ENCODE measurements around the gene RGMA. TPM values are rescaled to one million over a fixed set of nuclear protein-coding genes. Genes with fewer than 3 reads are reported as not detected.

The RGMA gene
- total RNA-seq, 1 experiment from 2014 or later = 1.3 TPM

DNA sequence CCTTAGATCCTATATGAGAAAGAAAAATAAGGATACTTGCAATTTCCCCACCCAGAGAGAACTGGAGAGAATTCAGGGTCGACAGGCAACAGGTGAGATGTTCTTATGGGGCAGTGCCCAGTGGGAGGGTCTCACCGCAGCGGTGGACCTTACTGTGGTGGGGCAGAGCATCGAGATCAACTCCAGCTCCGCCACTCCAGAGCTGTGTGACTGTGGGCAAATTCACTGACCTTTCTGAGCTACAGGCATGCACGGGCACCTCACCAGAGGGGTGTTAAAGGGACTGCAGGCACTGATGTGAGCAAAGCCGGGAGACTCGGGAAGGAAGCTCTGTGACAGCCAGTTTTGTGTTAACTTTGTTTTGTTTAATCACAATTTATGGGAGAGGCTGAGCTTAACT lies 30.9 kb downstream of the RGMA start:
- no peak overlapping the region for H2AFZ ChIP-seq (ENCODE audit: low read length)

DNA sequence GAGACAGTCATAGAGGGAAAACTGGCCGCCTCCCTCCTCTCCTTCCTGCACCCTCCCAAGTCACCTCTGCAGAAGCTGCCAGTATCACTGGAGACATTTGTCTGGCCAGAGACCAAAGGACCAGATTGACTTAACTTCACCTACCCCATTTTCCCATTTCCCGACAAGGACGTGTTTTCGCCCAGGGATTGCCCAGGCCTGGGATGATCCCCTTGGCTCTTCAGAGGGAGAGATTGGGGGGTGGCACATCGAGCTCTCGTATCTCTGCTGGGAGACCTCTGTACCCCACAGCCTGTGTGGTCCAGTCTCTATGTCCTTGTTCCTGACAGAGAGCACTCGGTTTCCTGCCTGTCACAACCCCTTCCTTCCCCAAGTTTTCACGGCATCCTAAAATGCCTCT lies 31.4 kb downstream of the RGMA start:
- Histone ChIP-seq H3K9me2 (replicated peaks; ENCODE audit: low read length) (no peaks in the 10 kb centered on the region), H3F3A (ENCODE audit: low read length, unreplicated experiment) (no peaks in the 10 kb centered on the region), H3K36me3 (ENCODE audit: low read depth, low read length) (no peaks in the 10 kb centered on the region), H4K20me1 (ENCODE audit: low read length) (no peaks in the 10 kb centered on the region), H3K4me2 (ENCODE audit: low read length) (no peak overlapping the region), H3K9me3 (ENCODE audit: low read length) (no peaks in the 10 kb centered on the region), H3K4me1 (ENCODE audit: insufficient read depth, low read length) (peaks cover 9% of the 10 kb centered on the region), H3K27me3 (ENCODE audit: low read length) (no peaks in the 10 kb centered on the region), H3K4me3 (ENCODE audit: low read length) (no peak overlapping the region), H3K79me2 (ENCODE audit: low read length) (no peaks in the 10 kb centered on the region), H3K27ac (ENCODE audit: low read length) (no peak overlapping the region), H2AFZ (ENCODE audit: low read length) (no peak overlapping the region), H3K9ac (ENCODE audit: low read length) (no peak overlapping the region)
- ATAC-seq (no peak), DNase-seq (no peak)
- intact Hi-C loops (cut with micrococcal nuclease) = no loop called here
- no peak for TF ChIP-seq CTCF (conservative IDR thresholded peaks at IDR 0.05; ENCODE audit: low read depth, low read length)
- TF ChIP-seq EZH2phosphoT487 (IDR thresholded peaks at IDR 0.05; ENCODE audit: borderline replicate concordance, low read length) = no peak
- TF ChIP-seq EZH2 (IDR thresholded peaks at IDR 0.05; ENCODE audit: low read length, unreplicated experiment) = no peak
- no TSS peak for BruUV-seq (replicated peaks)
- ChIA-PET CTCF (no interaction called here), POLR2A (ENCODE audit: unreplicated experiment) (no interaction called here)

More for the DNA sequence above, 30.9 kb downstream of the RGMA start:
- Histone ChIP-seq H3F3A (ENCODE audit: low read length, unreplicated experiment) (no peaks in the 10 kb centered on the region), H3K27ac (ENCODE audit: low read length) (no peak overlapping the region), H3K9me2 (replicated peaks; ENCODE audit: low read length) (no peaks in the 10 kb centered on the region), H3K4me1 (ENCODE audit: insufficient read depth, low read length) (peaks cover 13% of the 10 kb centered on the region), H3K27me3 (ENCODE audit: low read length) (no peaks in the 10 kb centered on the region), H3K4me2 (ENCODE audit: low read length) (no peak overlapping the region), H3K9ac (ENCODE audit: low read length) (no peak overlapping the region), H3K4me3 (ENCODE audit: low read length) (no peak overlapping the region), H4K20me1 (ENCODE audit: low read length) (no peaks in the 10 kb centered on the region), H3K79me2 (ENCODE audit: low read length) (no peaks in the 10 kb centered on the region), H3K36me3 (ENCODE audit: low read depth, low read length) (no peaks in the 10 kb centered on the region), H3K9me3 (ENCODE audit: low read length) (no peaks in the 10 kb centered on the region)
- TF ChIP-seq EZH2 (IDR thresholded peaks at IDR 0.05; ENCODE audit: low read length, unreplicated experiment) (no peak), EZH2phosphoT487 (IDR thresholded peaks at IDR 0.05; ENCODE audit: borderline replicate concordance, low read length) (no peak), CTCF (conservative IDR thresholded peaks at IDR 0.05; ENCODE audit: low read depth, low read length) (no peak)
- CTCF ChIA-PET = no interaction called here
- ATAC-seq (no peak), DNase-seq (no peak)
- BruUV-seq (replicated peaks) = no TSS peak
- POLR2A ChIA-PET (ENCODE audit: unreplicated experiment) = no interaction called here
- intact Hi-C loops (cut with micrococcal nuclease) = no loop called here

DNA sequence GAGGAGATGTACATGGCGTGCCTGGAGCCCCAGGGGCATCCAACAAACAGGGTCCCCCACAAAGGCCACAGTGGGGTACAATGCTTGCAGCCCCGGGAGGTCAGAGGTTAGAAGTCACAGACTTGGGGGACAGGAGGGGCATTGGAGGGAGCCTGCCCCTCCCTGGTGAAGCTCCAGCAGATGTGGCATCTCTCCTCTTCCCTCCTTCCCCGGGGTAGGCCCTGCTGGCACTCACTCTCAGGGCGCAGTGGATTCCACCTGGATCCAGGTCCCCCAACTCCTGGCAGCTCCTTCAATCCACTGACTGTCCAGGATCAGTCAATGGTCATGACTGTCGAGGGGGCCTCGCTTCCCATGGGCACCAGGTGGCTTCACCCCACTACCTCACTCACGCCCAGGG lies 32.2 kb downstream of the RGMA start:
- Histone ChIP-seq H4K20me1 (ENCODE audit: low read length) (no peaks in the 10 kb centered on the region), H3K27ac (ENCODE audit: low read length) (no peak overlapping the region), H3K27me3 (ENCODE audit: low read length) (no peaks in the 10 kb centered on the region), H3K4me3 (ENCODE audit: low read length) (no peak overlapping the region), H3K79me2 (ENCODE audit: low read length) (no peaks in the 10 kb centered on the region), H3K36me3 (ENCODE audit: low read depth, low read length) (no peaks in the 10 kb centered on the region), H3K4me1 (ENCODE audit: insufficient read depth, low read length) (peaks cover 6% of the 10 kb centered on the region), H2AFZ (ENCODE audit: low read length) (no peak overlapping the region), H3K9ac (ENCODE audit: low read length) (no peak overlapping the region), H3K9me2 (replicated peaks; ENCODE audit: low read length) (no peaks in the 10 kb centered on the region), H3K9me3 (ENCODE audit: low read length) (no peaks in the 10 kb centered on the region), H3F3A (ENCODE audit: low read length, unreplicated experiment) (no peaks in the 10 kb centered on the region), H3K4me2 (ENCODE audit: low read length) (no peak overlapping the region)
- ATAC-seq (no peak), DNase-seq (no peak)
- intact Hi-C loops (cut with micrococcal nuclease) = no loop called here
- TF ChIP-seq CTCF (conservative IDR thresholded peaks at IDR 0.05; ENCODE audit: low read depth, low read length) = no peak
- TF ChIP-seq EZH2 (IDR thresholded peaks at IDR 0.05; ENCODE audit: low read length, unreplicated experiment) = no peak
- TF ChIP-seq EZH2phosphoT487 (IDR thresholded peaks at IDR 0.05; ENCODE audit: borderline replicate concordance, low read length) = no peak
- ChIA-PET POLR2A (ENCODE audit: unreplicated experiment) (no interaction called here), CTCF (no interaction called here)
- no TSS peak for BruUV-seq (replicated peaks)

All from PC-3 (cell line).